ENCODE results near the gene CSNK1G3.
"Not testable (repeated sequence)": the region's sequence is repeated elsewhere in the genome, so short reads cannot be mapped to it uniquely, and the experiment has no call there.

CSNK1G3 gene

DNA sequence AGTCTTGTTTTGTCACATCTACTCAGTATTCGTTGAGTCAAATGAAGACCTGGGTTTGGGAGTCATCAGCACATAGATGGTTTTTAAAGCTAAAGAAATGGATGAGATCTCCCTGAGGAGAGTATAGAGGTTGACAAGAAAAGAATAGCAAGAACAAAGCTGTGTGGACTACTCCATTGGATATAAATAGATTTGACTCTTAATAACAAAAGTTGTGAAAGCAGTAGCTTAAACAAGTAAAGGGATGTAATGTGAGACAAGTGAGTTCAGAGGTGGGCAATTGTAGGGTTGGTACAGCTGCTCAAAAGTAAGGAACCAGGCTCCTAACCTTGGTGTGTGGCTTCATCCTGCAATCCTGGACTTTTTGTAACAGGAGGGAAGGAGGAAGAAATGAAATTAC lies 49.3 kb downstream of the CSNK1G3 start:
- no peak for DNase-seq

- no peak for DNase-seq
Observed at GRCh38 chr5:123571927-123572326, 60.0 kb downstream of the CSNK1G3 start.

- no peak for DNase-seq
Observed at GRCh38 chr5:123578390-123578789, 66.4 kb downstream of the CSNK1G3 start.

DNA sequence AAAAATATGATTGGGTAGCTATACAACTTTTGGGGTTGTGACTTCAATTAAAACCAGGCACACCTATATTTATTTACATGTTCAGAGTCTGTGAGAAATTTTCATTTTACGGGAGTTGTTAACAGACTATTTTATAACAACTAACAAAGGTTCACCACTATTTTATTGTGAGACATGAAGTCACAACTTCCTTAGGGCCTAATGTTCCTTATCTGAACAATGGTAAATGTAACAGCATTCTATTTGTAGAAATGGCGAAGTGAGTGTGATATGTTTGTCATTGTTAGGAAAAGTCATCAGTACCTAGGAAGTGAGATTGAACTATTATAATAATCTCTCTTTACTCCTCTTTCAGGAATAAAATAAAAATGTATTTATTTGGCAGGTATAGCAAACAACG lies 67.4 kb downstream of the CSNK1G3 start:
- DNase-seq, result no peak

DNA sequence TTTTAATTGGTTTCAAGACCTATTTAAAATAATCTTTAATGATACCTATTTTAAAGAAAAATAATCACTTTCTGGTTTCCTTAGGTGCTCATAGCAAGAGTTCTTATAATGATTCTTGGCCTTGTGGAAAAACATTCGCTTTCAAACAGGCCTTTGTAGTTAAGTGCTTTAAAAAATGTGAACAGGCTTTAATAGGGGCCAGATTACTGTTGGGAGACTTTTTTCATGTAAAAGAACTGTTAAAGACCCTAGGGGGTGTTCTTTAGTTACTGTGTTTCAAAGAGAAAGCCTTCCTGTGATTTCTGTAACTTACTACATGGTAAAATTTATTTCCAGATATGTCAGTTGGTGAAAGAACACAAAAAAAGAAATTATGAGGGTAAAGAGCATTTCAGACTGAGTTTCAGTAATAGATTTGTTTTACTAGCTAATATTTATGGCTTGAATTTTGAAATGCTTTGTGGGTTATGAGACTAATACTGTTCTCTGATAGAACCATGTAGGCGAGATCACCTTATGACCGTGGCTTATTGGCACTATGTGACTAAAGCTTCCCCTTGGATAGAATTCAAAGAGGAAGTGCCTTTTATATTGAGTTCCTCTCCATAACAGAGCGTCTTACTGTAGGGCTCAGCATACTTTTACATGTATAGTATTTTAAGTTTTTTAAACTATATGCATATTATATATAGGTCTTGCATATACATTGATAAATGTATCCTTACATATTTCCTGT lies 70.7 kb downstream of the CSNK1G3 start:
- DNase-seq, result no peak

DNA sequence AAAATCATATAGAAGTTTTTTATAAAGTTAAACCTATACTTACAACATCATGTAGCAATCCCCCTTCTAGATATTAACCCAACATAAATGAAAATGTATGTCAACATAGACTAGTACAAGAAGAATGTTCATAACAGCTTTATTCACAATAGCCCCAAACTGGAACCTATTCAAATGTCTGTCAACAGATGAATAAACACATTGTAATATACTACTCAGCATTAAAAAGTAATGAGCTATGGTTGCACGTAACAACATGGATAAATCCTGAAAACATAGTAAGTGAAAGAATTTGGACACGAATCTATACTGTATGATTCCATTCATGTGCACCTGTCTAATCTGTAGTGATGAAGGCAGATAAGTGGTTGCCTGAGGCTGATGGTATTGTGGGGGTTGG lies 73.9 kb downstream of the CSNK1G3 start:
- no peak for DNase-seq

DNA sequence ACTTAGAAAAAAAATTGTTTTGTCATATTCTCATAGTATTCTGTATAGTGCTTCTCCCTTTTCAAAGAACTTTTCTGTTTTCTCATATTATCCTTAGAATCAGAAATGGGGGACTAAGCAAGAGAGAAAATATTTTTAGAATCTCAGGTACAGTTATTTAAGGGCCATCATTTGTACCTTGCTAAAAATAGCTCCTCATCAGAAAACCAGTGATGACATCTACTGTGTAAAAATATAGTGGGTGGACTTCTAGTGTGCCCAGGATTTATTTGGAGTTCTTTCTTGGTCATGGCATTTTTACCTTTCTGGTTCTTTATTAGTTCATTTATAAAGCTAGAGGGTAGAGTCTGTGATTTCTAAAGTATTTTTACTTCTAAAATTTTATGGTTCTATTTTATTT lies 82.5 kb downstream of the CSNK1G3 start:
- DNase-seq, result no peak

GRCh38 chr5:123597018-123597417 lies 85.0 kb downstream of the CSNK1G3 start:
- no peak for DNase-seq

GRCh38 chr5:123598028-123598689 lies 86.2 kb downstream of the CSNK1G3 start:
- DNase-seq, result no peak

DNA sequence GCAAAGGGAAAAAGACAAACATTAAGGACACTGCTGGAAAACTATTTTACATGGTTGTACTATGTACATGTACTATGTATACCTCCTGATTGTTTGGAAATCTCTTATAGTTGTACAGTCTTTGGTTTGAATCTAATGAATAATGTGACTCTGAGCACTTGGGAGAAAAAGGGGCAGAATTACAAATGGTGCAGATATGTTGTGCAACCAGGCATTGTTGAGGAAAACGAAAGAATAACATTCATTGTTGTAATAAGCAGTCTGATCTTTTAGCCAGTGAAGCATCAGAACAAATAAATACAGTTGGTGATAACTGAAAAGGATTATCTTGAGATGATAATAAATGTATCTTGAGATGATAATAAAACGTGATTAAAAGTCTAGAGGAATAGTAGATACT lies 87.2 kb downstream of the CSNK1G3 start:
- no peak for DNase-seq

GRCh38 chr5:123601610-123602009 lies 89.6 kb downstream of the CSNK1G3 start:
- DNase-seq, result no peak

- DNase-seq, result no peak
Observed at GRCh38 chr5:123605822-123606221, 93.8 kb downstream of the CSNK1G3 start.

DNA sequence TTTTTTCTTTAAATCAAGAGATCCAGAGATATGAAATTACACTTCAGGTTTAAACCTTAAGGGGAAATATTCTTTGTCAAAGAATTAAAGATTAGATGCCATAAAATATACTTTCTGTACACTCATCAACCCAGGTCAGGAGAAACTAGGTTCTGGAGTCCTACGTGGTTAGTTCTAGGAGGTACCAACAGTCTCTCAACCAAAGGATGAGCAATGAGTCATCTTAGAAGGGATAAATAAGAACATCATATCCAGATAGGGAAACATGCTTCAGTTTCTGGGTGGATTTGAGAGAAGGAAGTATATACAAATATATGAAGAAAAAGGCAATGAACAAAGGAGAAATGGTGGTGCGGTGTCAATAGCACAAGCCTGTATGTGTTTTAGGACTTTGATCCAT lies 98.2 kb downstream of the CSNK1G3 start:
- no peak for DNase-seq

GRCh38 chr5:123610665-123611405 lies 98.9 kb downstream of the CSNK1G3 start:
- DNase-seq, result peak; percentile 8

- no peak for DNase-seq
Observed at GRCh38 chr5:123611406-123611709, 99.4 kb downstream of the CSNK1G3 start.

DNA sequence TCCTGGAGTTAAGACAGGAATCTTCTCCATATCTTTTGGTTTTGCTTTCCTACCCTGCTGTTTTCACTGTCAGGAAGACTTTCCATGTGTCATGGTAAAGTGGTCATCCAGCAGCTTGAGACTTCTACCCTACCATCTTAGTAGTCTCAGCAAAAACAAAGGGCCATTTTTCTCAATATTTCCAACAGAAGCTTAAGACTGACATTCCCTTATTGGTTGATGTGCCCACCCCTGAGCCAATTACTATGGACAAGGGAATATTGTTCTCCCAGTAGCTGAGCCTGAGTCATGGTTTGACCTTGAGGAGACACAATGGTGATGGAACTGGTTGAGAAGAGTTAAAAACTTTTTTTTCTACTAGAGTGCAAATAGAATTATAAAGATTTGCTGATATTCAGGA lies 105.6 kb downstream of the CSNK1G3 start:
- DNase-seq, result no peak

GRCh38 chr5:123626051-123626450 lies 114.1 kb downstream of the CSNK1G3 start:
- no peak for DNase-seq

GRCh38 chr5:123628860-123629544 lies 117.0 kb downstream of the CSNK1G3 start:
- DNase-seq, result no peak

- DNase-seq, result no peak
Observed at GRCh38 chr5:123636006-123636405, 124.0 kb downstream of the CSNK1G3 start.

DNA sequence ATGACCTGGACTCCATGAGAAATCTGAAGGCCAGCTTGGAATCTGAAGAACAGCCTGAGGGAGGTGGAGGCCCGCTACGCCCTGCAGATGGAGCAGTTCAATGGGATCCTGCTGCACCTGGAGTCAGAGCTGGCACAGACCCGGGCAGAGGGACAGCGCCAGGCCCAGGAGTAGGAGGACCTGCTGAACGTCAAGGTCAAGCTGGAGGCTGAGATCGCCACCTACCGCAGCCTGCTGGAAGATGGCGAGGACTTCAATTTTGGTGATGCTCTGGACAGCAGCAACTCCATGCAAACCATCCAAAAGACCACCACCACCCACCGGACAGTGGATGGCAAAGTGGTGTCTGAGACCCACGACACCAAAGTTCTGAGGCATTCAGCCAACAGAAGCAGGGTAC lies 125.1 kb downstream of the CSNK1G3 start:
- DNase-seq, result not testable (repeated sequence)

- no peak for DNase-seq
Observed at GRCh38 chr5:123639244-123639643, 127.3 kb downstream of the CSNK1G3 start.

GRCh38 chr5:123645024-123645603 lies 133.1 kb downstream of the CSNK1G3 start:
- DNase-seq, result no peak

- no peak for DNase-seq
Observed at GRCh38 chr5:123647066-123647465, 135.1 kb downstream of the CSNK1G3 start.
